ENCODE measurements around the gene UNC5C. TPM values are rescaled to one million over a fixed set of nuclear protein-coding genes. Genes with fewer than 3 reads are reported as not detected.

UNC5C gene
- total and polyA plus RNA-seq, 2 experiments from 2014 or later, result 3.5 to 16.0 TPM

DNA sequence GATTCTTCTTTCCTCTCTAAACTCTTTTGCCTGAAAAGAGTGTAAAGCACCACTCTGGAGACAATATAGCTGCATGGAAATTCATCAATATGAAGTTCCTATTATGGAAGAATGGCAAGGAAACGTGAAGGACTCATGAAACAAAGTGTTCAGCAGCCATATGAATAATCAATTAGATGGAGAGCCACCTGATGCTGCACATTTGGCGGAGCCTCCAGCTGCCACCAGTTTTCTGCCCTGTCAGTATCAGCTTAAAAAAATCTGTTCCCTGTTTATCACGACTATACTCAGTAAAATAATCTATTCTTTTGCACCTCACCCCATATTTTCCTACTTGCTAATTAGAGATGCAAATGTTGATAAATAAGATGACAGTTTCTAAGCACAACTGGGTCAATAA is 276.0 kb downstream of the UNC5C start:
- WGBS (ENCODE audit: low lambda C conversion rate, missing lambda C conversion rate), result 79% methylated on average over 3 of the region's 3 CpGs
- H2AFZ ChIP-seq, result no peak overlapping the region
- no peak overlapping the region for H3K27ac ChIP-seq
- no peaks in the 10 kb centered on the region for H3K9me3 ChIP-seq (ENCODE audit: low read depth)
- no peaks in the 10 kb centered on the region for H3K4me1 ChIP-seq (ENCODE audit: insufficient read depth)
- DNase-seq (ENCODE audit: low spot score), result no peak
- H3K27me3 ChIP-seq, result no peaks in the 10 kb centered on the region
- TF ChIP-seq EZH2 (IDR thresholded peaks at IDR 0.05; ENCODE audit: borderline replicate concordance) (no peak), EZH2phosphoT487 (IDR thresholded peaks at IDR 0.05; ENCODE audit: low read depth, severe bottlenecking, unreplicated experiment) (no peak)
- TF ChIP-seq, protein P1, sequence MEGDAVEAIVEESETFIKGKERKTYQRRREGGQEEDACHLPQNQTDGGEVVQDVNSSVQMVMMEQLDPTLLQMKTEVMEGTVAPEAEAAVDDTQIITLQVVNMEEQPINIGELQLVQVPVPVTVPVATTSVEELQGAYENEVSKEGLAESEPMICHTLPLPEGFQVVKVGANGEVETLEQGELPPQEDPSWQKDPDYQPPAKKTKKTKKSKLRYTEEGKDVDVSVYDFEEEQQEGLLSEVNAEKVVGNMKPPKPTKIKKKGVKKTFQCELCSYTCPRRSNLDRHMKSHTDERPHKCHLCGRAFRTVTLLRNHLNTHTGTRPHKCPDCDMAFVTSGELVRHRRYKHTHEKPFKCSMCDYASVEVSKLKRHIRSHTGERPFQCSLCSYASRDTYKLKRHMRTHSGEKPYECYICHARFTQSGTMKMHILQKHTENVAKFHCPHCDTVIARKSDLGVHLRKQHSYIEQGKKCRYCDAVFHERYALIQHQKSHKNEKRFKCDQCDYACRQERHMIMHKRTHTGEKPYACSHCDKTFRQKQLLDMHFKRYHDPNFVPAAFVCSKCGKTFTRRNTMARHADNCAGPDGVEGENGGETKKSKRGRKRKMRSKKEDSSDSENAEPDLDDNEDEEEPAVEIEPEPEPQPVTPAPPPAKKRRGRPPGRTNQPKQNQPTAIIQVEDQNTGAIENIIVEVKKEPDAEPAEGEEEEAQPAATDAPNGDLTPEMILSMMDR (IDR thresholded peaks at IDR 0.05; ENCODE audit: poor library complexity), result no peak
- no peaks in the 10 kb centered on the region for H3K36me3 ChIP-seq (replicated peaks; ENCODE audit: insufficient read depth, low read depth)
- no peaks in the 10 kb centered on the region for H4K20me1 ChIP-seq (ENCODE audit: insufficient read depth, poor library complexity, severe bottlenecking)
- H3K9me2 ChIP-seq (replicated peaks; ENCODE audit: insufficient read depth), result no peaks in the 10 kb centered on the region
- no peaks in the 10 kb centered on the region for H3K79me2 ChIP-seq
- H3K4me3 ChIP-seq, result no peak overlapping the region
- H3K4me2 ChIP-seq, result no peak overlapping the region

- no peaks in the 10 kb centered on the region for H3K36me3 ChIP-seq (replicated peaks; ENCODE audit: insufficient read depth, low read depth)
- no peaks in the 10 kb centered on the region for H3K9me3 ChIP-seq (ENCODE audit: low read depth)
- H2AFZ ChIP-seq, result no peak overlapping the region
- no peaks in the 10 kb centered on the region for H4K20me1 ChIP-seq (ENCODE audit: insufficient read depth, poor library complexity, severe bottlenecking)
- H3K4me2 ChIP-seq, result no peak overlapping the region
- WGBS (ENCODE audit: low lambda C conversion rate, missing lambda C conversion rate), result 76% methylated on average over 3 of the region's 3 CpGs
- no peak for DNase-seq (ENCODE audit: low spot score)
- no peak overlapping the region for H3K4me3 ChIP-seq
- no peaks in the 10 kb centered on the region for H3K9me2 ChIP-seq (replicated peaks; ENCODE audit: insufficient read depth)
- H3K27ac ChIP-seq, result no peak overlapping the region
- no peaks in the 10 kb centered on the region for H3K79me2 ChIP-seq
- no peaks in the 10 kb centered on the region for H3K27me3 ChIP-seq
- H3K4me1 ChIP-seq (ENCODE audit: insufficient read depth), result no peaks in the 10 kb centered on the region
- TF ChIP-seq, protein P1 (IDR thresholded peaks at IDR 0.05; ENCODE audit: poor library complexity), result no peak
- TF ChIP-seq EZH2phosphoT487 (IDR thresholded peaks at IDR 0.05; ENCODE audit: low read depth, severe bottlenecking, unreplicated experiment) (no peak), EZH2 (IDR thresholded peaks at IDR 0.05; ENCODE audit: borderline replicate concordance) (no peak)
Observed at GRCh38 chr4:95272036-95272435, 276.7 kb downstream of the UNC5C start.

DNA sequence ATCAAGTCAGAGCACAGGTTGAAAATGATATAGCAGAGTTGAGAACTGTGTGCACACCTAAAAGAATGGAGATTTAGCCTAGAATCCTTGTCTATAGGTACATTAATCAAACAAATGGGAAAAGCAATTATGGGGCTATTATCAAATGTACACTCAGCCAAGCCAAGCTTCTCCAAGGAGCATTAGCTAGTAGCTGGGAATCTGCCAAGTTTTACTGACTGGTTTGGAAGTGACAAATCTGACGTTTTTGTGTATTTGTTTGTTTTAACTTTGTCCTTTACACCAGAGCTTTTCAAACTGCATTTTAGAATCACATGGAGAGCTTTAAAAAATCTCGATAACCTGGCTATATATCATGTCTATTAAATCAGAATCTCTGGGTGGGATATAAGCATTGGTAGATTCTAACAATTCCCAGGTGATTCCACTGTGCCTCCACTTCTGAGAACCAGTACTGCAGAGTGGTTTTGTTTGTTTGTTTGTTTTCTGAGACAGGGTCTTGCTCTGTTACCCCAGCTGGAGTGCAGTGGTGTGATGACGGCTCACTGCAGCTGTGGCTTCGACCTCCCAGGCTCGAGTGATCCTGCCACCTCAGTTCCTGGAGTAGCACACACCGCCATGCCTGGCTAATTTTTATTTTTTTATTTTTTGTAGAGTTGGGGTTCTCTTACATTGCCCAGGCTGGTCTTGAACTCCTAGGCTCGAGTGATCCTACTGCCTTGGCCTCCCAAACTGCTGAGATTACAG is 279.8 kb downstream of the UNC5C start:
- Histone ChIP-seq H3K4me1 (ENCODE audit: insufficient read depth) (no peaks in the 10 kb centered on the region), H2AFZ (no peak overlapping the region), H3K9me2 (replicated peaks; ENCODE audit: insufficient read depth) (no peaks in the 10 kb centered on the region), H3K4me3 (no peak overlapping the region), H3K27me3 (no peaks in the 10 kb centered on the region), H3K4me2 (no peak overlapping the region), H3K36me3 (replicated peaks; ENCODE audit: insufficient read depth, low read depth) (no peaks in the 10 kb centered on the region), H3K9me3 (ENCODE audit: low read depth) (no peaks in the 10 kb centered on the region), H3K79me2 (no peaks in the 10 kb centered on the region), H4K20me1 (ENCODE audit: insufficient read depth, poor library complexity, severe bottlenecking) (no peaks in the 10 kb centered on the region), H3K27ac (no peak overlapping the region)
- DNase-seq (ENCODE audit: low spot score), result no peak
- no peak for TF ChIP-seq EZH2 (IDR thresholded peaks at IDR 0.05; ENCODE audit: borderline replicate concordance)
- TF ChIP-seq, protein P1 (IDR thresholded peaks at IDR 0.05; ENCODE audit: poor library complexity), result no peak
- 87% methylated on average over 7 of the region's 7 CpGs for WGBS (ENCODE audit: low lambda C conversion rate, missing lambda C conversion rate)

Measured in hepatocyte (in vitro differentiated cells).